Activated CD4-positive, alpha-beta T cell treated with anti-CD3 and anti-CD28 coated beads for 48 hours (primary cell): ENCODE measurements around the gene FAM47A.

ENCODE experiments used
- DNase-seq: peaks from one replicate; pipeline ENCODE4 v3.0.0-alpha.2; 2020

FAM47A gene

GRCh38 chrX:34132028-34132427, at the start of gene FAM47A:
TSS of gene FAM47A (minus strand) at chrX:34132314. CDS start at chrX:34132278, 36 bp downstream.
- no peak for DNase-seq

GRCh38 chrX:34147345-34147744, 15.2 kb upstream of the FAM47A start:
- no peak for DNase-seq

GRCh38 chrX:34146906-34147305, 14.8 kb upstream of the FAM47A start:
- no peak for DNase-seq

- no peak for DNase-seq
Observed at GRCh38 chrX:34144246-34144645, 12.1 kb upstream of the FAM47A start.

- no peak for DNase-seq
Observed at GRCh38 chrX:34140816-34141215, 8.7 kb upstream of the FAM47A start.

- no peak for DNase-seq
Observed at GRCh38 chrX:34130980-34131744, 952 bp downstream of the FAM47A start.

- no peak for DNase-seq
Observed at GRCh38 chrX:34130501-34130900, 1.6 kb downstream of the FAM47A start.

GRCh38 chrX:34126011-34126410, 6.1 kb downstream of the FAM47A start:
- no peak for DNase-seq

- no peak for DNase-seq
Observed at GRCh38 chrX:34119122-34119521, 13.0 kb downstream of the FAM47A start.

- DNase-seq = no peak
Observed at GRCh38 chrX:34112459-34112858, 19.7 kb downstream of the FAM47A start.
